HepG2 (cell line): ENCODE measurements around the gene ARHGEF3. TPM values are rescaled to one million over a fixed set of nuclear protein-coding genes. Genes with fewer than 3 reads are reported as not detected.

Experiments used
- ATAC-seq: fragments of 200-7000 bp; cut with Tn5 transposase; 3 replicates; pipeline ENCODE4 v1.9.1; 2020; ENCODE audit warnings: mild to moderate bottlenecking, moderate library complexity
- BruUV-seq: library from RNA; stranded (reverse); fragments of 400-500 nt; replicated peaks from 2 replicates; lab custom pipeline; 2021; lab: Mats Ljungman, UMichigan
- CTCF ChIA-PET: fragments of 300-600 bp; formaldehyde crosslinking; extraction: SDS; loops from one replicate; lab custom pipeline; 2021; ENCODE audit warnings: low total read pairs, inconsistent platforms, low intra/inter-chr PET ratio; lab: Yijun Ruan, JAX
- POLR2A ChIA-PET: fragments of 350-600 bp; sonication (Branson Sonifier 250); formaldehyde crosslinking; loops from one replicate; lab custom pipeline; 2020; ENCODE audit warnings: antibody characterized with exemption, inconsistent platforms; lab: Yijun Ruan, JAX
- DNase-seq: peaks from one replicate; pipeline ENCODE4 v3.0.0-alpha.2; 2015; ENCODE audit warnings: low spot score
- FAIRE-seq: peaks from 3 replicates; lab custom pipeline; 2011; peaks lifted over from hg19 to GRCh38; lab: Jason Lieb, UNC
- H2AFZ ChIP-seq: one replicate; pipeline ENCODE4 v1.6.1; 2011; ENCODE audit warnings: low read length, inconsistent platforms
- H3K27ac ChIP-seq: fragments of 300-600 bp; 3 replicates; pipeline ENCODE4 v1.8.0; 2011; ENCODE audit warnings: mixed run types, mild to moderate bottlenecking, mixed read lengths, low read length, inconsistent platforms; ENCODE audit not compliant: insufficient read depth; ENCODE audit errors: extremely low read length
- H3K27me3 ChIP-seq, 2 experiments: fragments of 200-600 bp in 1 of 2; 2 replicates in 1 of 2; 3 replicates in 1 of 2; pipeline versions ENCODE4 v1.6.0 to v1.8.0; 2011; ENCODE audit warnings: low read length in 2 of 2, mild to moderate bottlenecking in 2 of 2, moderate library complexity in 2 of 2, inconsistent platforms in 1 of 2; ENCODE audit not compliant: insufficient read depth in 2 of 2, control insufficient read depth in 1 of 2
- H3K36me3 ChIP-seq, 2 experiments: fragments of 200-600 bp in 1 of 2; replicated peaks in 1 of 2; 2 replicates in 1 of 2; 3 replicates in 1 of 2; pipeline versions ENCODE4 v1.5.1 to v1.8.0; 2011; ENCODE audit warnings: low read length in 2 of 2, inconsistent platforms in 1 of 2; ENCODE audit not compliant: insufficient read depth in 2 of 2, control insufficient read depth in 1 of 2
- H3K4me1 ChIP-seq: 2 replicates; pipeline ENCODE4 v1.5.1; 2012; ENCODE audit warnings: low read length, inconsistent platforms; ENCODE audit not compliant: insufficient read depth
- H3K4me2 ChIP-seq: 2 replicates; pipeline ENCODE4 v1.6.0; 2011; ENCODE audit warnings: low read depth, low read length, inconsistent platforms
- H3K4me3 ChIP-seq, 3 experiments: fragments of 200-600 bp in 1 of 3; sonication (generic), shearing (Covaris generic) in 1 of 3; replicated peaks in 1 of 3; 2 replicates each; pipeline ENCODE4 v1.5.1; 2011 to 2016; ENCODE audit warnings: low read length in 3 of 3, inconsistent platforms in 2 of 3, low read depth in 2 of 3, mild to moderate bottlenecking in 2 of 3, control low read depth in 1 of 3, mixed read lengths in 1 of 3; ENCODE audit not compliant: insufficient read depth in 1 of 3
- H3K79me2 ChIP-seq: one replicate; pipeline ENCODE4 v1.6.1; 2011; ENCODE audit warnings: low read length, inconsistent platforms; ENCODE audit not compliant: insufficient read depth
- H3K9ac ChIP-seq: 2 replicates; pipeline ENCODE4 v1.6.0; 2011; ENCODE audit warnings: mild to moderate bottlenecking, low read depth, low read length, inconsistent platforms; ENCODE audit not compliant: insufficient read depth
- H3K9me3 ChIP-seq: 2 replicates; pipeline ENCODE4 v1.5.1; 2012; ENCODE audit warnings: mild to moderate bottlenecking, low read length
- H4K20me1 ChIP-seq: 2 replicates; pipeline ENCODE4 v1.6.0; 2011; ENCODE audit warnings: inconsistent platforms, mild to moderate bottlenecking, low read length, moderate library complexity; ENCODE audit not compliant: insufficient read depth
- CTCF ChIP-seq: sonication (generic); formaldehyde crosslinking; IDR thresholded peaks from 2 replicates; pipeline ENCODE4 v1.5.0; 2020; ENCODE audit warnings: mild to moderate bottlenecking, missing genetic modification reagents, moderate library complexity
- HIVEP1 ChIP-seq: sonication (generic); formaldehyde crosslinking; IDR thresholded peaks from 2 replicates; pipeline ENCODE4 v1.4.0; 2020; ENCODE audit warnings: mild to moderate bottlenecking, missing genetic modification reagents
- MLXIP ChIP-seq: sonication (generic); formaldehyde crosslinking; IDR thresholded peaks from 2 replicates; pipeline ENCODE4 v1.9.0; 2021; ENCODE audit warnings: missing genetic modification reagents, borderline replicate concordance
- MTA1 ChIP-seq: sonication (generic); formaldehyde crosslinking; IDR thresholded peaks from 2 replicates; pipeline ENCODE4 v1.4.0; 2020; ENCODE audit warnings: missing genetic modification reagents, mild to moderate bottlenecking, borderline replicate concordance
- PBX2 ChIP-seq: IDR thresholded peaks from 2 replicates; pipeline ENCODE4 v1.6.1; 2016; ENCODE audit warnings: control low read depth
- PLRG1 ChIP-seq: fragments of 450-650 bp; conservative IDR thresholded peaks from 2 replicates; pipeline ENCODE4 v1.6.1; 2016
- PREB ChIP-seq: sonication (generic); formaldehyde crosslinking; IDR thresholded peaks from 2 replicates; pipeline ENCODE4 v1.4.0; 2020; ENCODE audit warnings: missing genetic modification reagents
- SMARCE1 ChIP-seq: fragments of 450-650 bp; IDR thresholded peaks from 2 replicates; pipeline ENCODE4 v1.6.1; 2017; ENCODE audit warnings: borderline replicate concordance
- SP140L ChIP-seq: sonication (generic); formaldehyde crosslinking; IDR thresholded peaks from 2 replicates; pipeline ENCODE4 v1.4.0; 2020; ENCODE audit warnings: missing genetic modification reagents, borderline replicate concordance
- STAT5B ChIP-seq: sonication (generic); formaldehyde crosslinking; IDR thresholded peaks from 2 replicates; pipeline ENCODE4 v1.4.0; 2020; ENCODE audit warnings: missing genetic modification reagents
- ZFX ChIP-seq: sonication (generic); formaldehyde crosslinking; IDR thresholded peaks from 2 replicates; pipeline ENCODE4 v1.4.0; 2020; ENCODE audit warnings: mild to moderate bottlenecking, low read depth, missing genetic modification reagents, moderate library complexity
- ZNF574 ChIP-seq: sonication (generic); formaldehyde crosslinking; IDR thresholded peaks from 2 replicates; pipeline ENCODE4 v1.4.0; 2020; ENCODE audit warnings: missing genetic modification reagents
- ZNF724P ChIP-seq: sonication (generic); formaldehyde crosslinking; IDR thresholded peaks from 2 replicates; pipeline ENCODE4 v1.8.0; 2022; ENCODE audit warnings: missing genetic modification reagents, borderline replicate concordance
- WGBS: methylation state at CpG from one replicate; pipeline ENCODE4 v1.1.6; 2017; ENCODE audit warnings: low lambda C conversion rate; 5-methylcytosine and 5-hydroxymethylcytosine counted together
- in situ Hi-C: cut with HindIII; loops from 2 replicates; pipeline ENCODE4 v1.10.0; 2017; ENCODE audit warnings: low pct_unique_long_range_greater_than_20kb; ENCODE audit not compliant: extremely low pct_ligation_motif_present
- intact Hi-C: fragments of 100-400 bp; cut with micrococcal nuclease; formaldehyde crosslinking; loops from one replicate; pipeline ENCODE4 v1.10.0; 2022; ENCODE audit not compliant: unreplicated experiment
- polyA plus RNA-seq, 8 experiments: library from polyadenylated mRNA; depleted of rRNA in 3 of 8; stranded (reverse) in 7 of 8; unstranded in 1 of 8; fragments of >200 nt; fragmentation: Illumina TruSeq in 4 of 8; extraction: Trizol in 4 of 8; gene quantifications; 2 replicates each; pipeline versions ENCODE4 v1.2.1 to v1.2.3, GENCODE V29; 2011 to 2016; ENCODE audit warnings: low read depth in 4 of 8, missing spikeins in 1 of 8, mixed read lengths in 1 of 8; ENCODE audit not compliant: insufficient read depth in 1 of 8
- total RNA-seq, 5 experiments: library from RNA; depleted of rRNA; stranded (reverse); fragments of >200 nt; fragmentation: Illumina TruSeq; extraction: Trizol; gene quantifications; 2 replicates each; pipeline ENCODE4 v1.2.3, GENCODE V29; 2016; ENCODE audit warnings: low read depth in 1 of 5

The ARHGEF3 gene
- total and polyA plus RNA-seq, 2 of the 13 experiments (the other 11 are each of a cell fraction or from before 2014, with no cell fraction given) = 14.8 to 23.1 TPM

GRCh38 chr3:56800130-56800831 lies 1.5 kb downstream of the ARHGEF3 start:
- Histone ChIP-seq H2AFZ (no peak overlapping the region), H4K20me1 (no peaks in the 10 kb centered on the region; the same call in 1 of the 2 replicates), H3K79me2 (peaks cover 60% of the 10 kb centered on the region), H3K4me1 (peaks cover 69% of the 10 kb centered on the region), H3K4me2 (peak overlapping the region; percentile 91), H3K27me3 (no peaks in the 10 kb centered on the region; a peak in 1 of 5 replicates), H3K9me3 (no peaks in the 10 kb centered on the region), H3K27ac (peak overlapping the region; percentile 56), H3K4me3 (peak overlapping the region; percentile 71 to 96 (median 85)), H3K9ac (peak overlapping the region; percentile 61), H3K36me3 (no peaks in the 10 kb centered on the region)
- intact Hi-C loops = loop anchor here (2.0 to 5.0 kb wide), 2 partner anchors 19 to 53 kb away; no protein-coding TSS in a partner anchor
- DNase-seq = no peak
- CTCF ChIA-PET = interaction anchor here (5.5 kb wide), 1 partner anchor 97 kb away, joined by 38 read pairs; no protein-coding TSS in a partner anchor
- peak; percentile 4 for ATAC-seq
- TSS peak; percentile 36 for BruUV-seq
- no peak for FAIRE-seq
- in situ Hi-C loops = no loop called here
- WGBS = 4% methylated on average over 7 of the region's 10 CpGs
- POLR2A ChIA-PET = interaction anchor here (0.6 to 5.0 kb wide), 13 partner anchors 9 to 1261 kb away, joined by 3 to 42 read pairs (median 6); partner anchors contain the start of gene TASOR
- TF ChIP-seq ZNF724P (CRISPR knock-in tag) = no peak
- no peak for TF ChIP-seq PREB (CRISPR knock-in tag)
- no peak for TF ChIP-seq SMARCE1
- peak; percentile 30; the same call in 1 of the 2 replicates for TF ChIP-seq ZFX (CRISPR knock-in tag)
- no peak for TF ChIP-seq SP140L (CRISPR knock-in tag)
- TF ChIP-seq MLXIP (CRISPR knock-in tag) = no peak
- 0 out of 2 replicates have a peak, but pooled peaks have one; percentile 28 for TF ChIP-seq ZNF574 (CRISPR knock-in tag)
- no peak for TF ChIP-seq HIVEP1 (CRISPR knock-in tag)
- TF ChIP-seq CTCF (CRISPR knock-in tag) = 0 out of 2 replicates have a peak, but pooled peaks have one; percentile 15
- TF ChIP-seq PBX2 (CRISPR knock-in tag) = no peak
- no peak for TF ChIP-seq MTA1
- no peak for TF ChIP-seq STAT5B (CRISPR knock-in tag)
- no peak for TF ChIP-seq PLRG1
